AG04449 (cell line): ENCODE results near the gene DCAF15.

Source experiments
- CTCF ChIA-PET: fragments of 350-600 bp; formaldehyde crosslinking; extraction: SDS; loops from one replicate; lab custom pipeline; 2021; ENCODE audit warnings: antibody characterized with exemption; lab: Yijun Ruan, JAX
- POLR2A ChIA-PET: fragments of 400-600, 350-600 bp; formaldehyde crosslinking; extraction: SDS; loops from one replicate; lab custom pipeline; 2020; ENCODE audit warnings: antibody characterized with exemption, inconsistent platforms; lab: Yijun Ruan, JAX
- DNase-seq: peaks from one replicate; pipeline ENCODE4 v3.0.0-alpha.2; 2010; ENCODE audit warnings: low read depth, low spot score
- H3K4me3 ChIP-seq: 2 replicates; pipeline ENCODE4 v1.5.1; 2011; ENCODE audit warnings: low read depth, mild to moderate bottlenecking, control low read depth, low read length
- CTCF ChIP-seq: IDR thresholded peaks from one replicate; pipeline ENCODE4 v1.5.1; 2011; ENCODE audit warnings: mild to moderate bottlenecking, moderate library complexity, low read length, control low read depth, inconsistent platforms; ENCODE audit not compliant: insufficient read depth; ENCODE audit errors: missing control alignments

The DCAF15 gene

GRCh38 chr19:13981467-13981866 is 29.2 kb downstream of the DCAF15 start:
- ChIA-PET POLR2A (no interaction called here), CTCF (interaction anchor here (0.9 kb wide), 1 partner anchor 91 kb away, joined by 3 read pairs; the partner anchor contains the start of gene MISP3)
- DNase-seq: no peak
- no peak overlapping the region for H3K4me3 ChIP-seq
- TF ChIP-seq CTCF: no peak

- no peak overlapping the region for H3K4me3 ChIP-seq
- DNase-seq: no peak
- ChIA-PET POLR2A (no interaction called here), CTCF (interaction anchor here (0.9 kb wide), 1 partner anchor 91 kb away, joined by 3 read pairs; the partner anchor contains the start of gene MISP3)
- TF ChIP-seq CTCF: no peak
These were observed 29.7 kb downstream of the DCAF15 start for GRCh38 chr19:13981988-13982501.

- H3K4me3 ChIP-seq: no peak overlapping the region
- POLR2A ChIA-PET: no interaction called here
- no peak for TF ChIP-seq CTCF
- DNase-seq: no peak
- CTCF ChIA-PET: no interaction called here
These were observed 30.5 kb downstream of the DCAF15 start for GRCh38 chr19:13982773-13983172.

GRCh38 chr19:13983213-13983889 is 31.0 kb downstream of the DCAF15 start:
- DNase-seq: no peak
- no peak overlapping the region for H3K4me3 ChIP-seq
- TF ChIP-seq CTCF: no peak
- ChIA-PET CTCF (interaction anchor here (0.8 kb wide), 1 partner anchor 102 kb away, joined by 3 read pairs; no protein-coding TSS in a partner anchor), POLR2A (no interaction called here)

GRCh38 chr19:13984186-13984585 is 31.9 kb downstream of the DCAF15 start:
- ChIA-PET POLR2A (no interaction called here), CTCF (interaction anchor here (0.6 to 0.8 kb wide), 2 partner anchors 11 to 103 kb away, joined by 3 read pairs; no protein-coding TSS in a partner anchor)
- no peak for DNase-seq
- H3K4me3 ChIP-seq: no peak overlapping the region
- no peak for TF ChIP-seq CTCF
